KMS-11 (cell line): ENCODE data around the gene GABRR2.

ENCODE experiments used
- H2AFZ ChIP-seq: fragments of 200-600 bp; sonication (generic); 2 replicates; pipeline ENCODE4 v1.6.1; 2016; ENCODE audit warnings: antibody characterized with exemption, mixed run types, low read depth
- H3K27ac ChIP-seq: fragments of 200-600 bp; sonication (generic); 2 replicates; pipeline ENCODE4 v1.6.1; 2016; ENCODE audit warnings: mild to moderate bottlenecking, mixed run types
- H3K27me3 ChIP-seq: fragments of 200-600 bp; sonication (generic); 2 replicates; pipeline ENCODE4 v1.6.1; 2017; ENCODE audit warnings: mild to moderate bottlenecking, low read depth, mixed run types, moderate library complexity; ENCODE audit not compliant: insufficient read depth
- H3K36me3 ChIP-seq: fragments of 200-600 bp; sonication (generic); 2 replicates; pipeline ENCODE4 v1.6.1; 2017; ENCODE audit warnings: mild to moderate bottlenecking, mixed run types; ENCODE audit not compliant: insufficient read depth
- H3K4me1 ChIP-seq: fragments of 200-600 bp; sonication (generic); 2 replicates; pipeline ENCODE4 v1.6.1; 2016; ENCODE audit warnings: mild to moderate bottlenecking, low read depth, mixed run types; ENCODE audit not compliant: poor library complexity, severe bottlenecking
- H3K4me2 ChIP-seq: fragments of 200-600 bp; sonication (generic); 2 replicates; pipeline ENCODE4 v1.7.0; 2016; ENCODE audit warnings: mild to moderate bottlenecking, mixed run types
- H3K4me3 ChIP-seq: fragments of 200-600 bp; sonication (generic); IDR thresholded peaks from 2 replicates; pipeline ENCODE4 v1.6.1; 2017; ENCODE audit warnings: low read depth, low read length, mixed read lengths; ENCODE audit not compliant: insufficient read depth
- H3K79me2 ChIP-seq: fragments of 200-600 bp; sonication (generic); 2 replicates; pipeline ENCODE4 v1.6.1; 2016; ENCODE audit warnings: low read depth, mixed run types; ENCODE audit not compliant: insufficient read depth
- H3K9ac ChIP-seq: fragments of 200-600 bp; sonication (generic); 2 replicates; pipeline ENCODE4 v1.6.1; 2016; ENCODE audit warnings: mild to moderate bottlenecking, mixed run types
- H4K20me1 ChIP-seq: fragments of 200-600 bp; sonication (generic); 2 replicates; pipeline ENCODE4 v1.6.1; 2016; ENCODE audit warnings: mild to moderate bottlenecking, mixed run types; ENCODE audit not compliant: insufficient read depth
- TF ChIP-seq, protein P1 (sequence below): fragments of 200-600 bp; sonication (generic); conservative IDR thresholded peaks from 2 replicates; pipeline ENCODE4 v1.6.1; 2017; ENCODE audit warnings: low read depth, mild to moderate bottlenecking, antibody characterized with exemption, low read length, moderate library complexity, mixed read lengths

GABRR2 gene

GRCh38 chr6:89315249-89315885 lies at the start of gene GABRR2:
TSS of gene GABRR2 (minus strand) at chr6:89315299. CDS start at chr6:89315165, 134 bp downstream.
- H3K79me2 ChIP-seq = no peaks in the 10 kb centered on the region
- H3K4me2 ChIP-seq = no peak within 1 kb of the TSS
- H3K36me3 ChIP-seq = no peaks in the 10 kb centered on the region
- no peaks in the 10 kb centered on the region for H4K20me1 ChIP-seq
- no peaks in the 10 kb centered on the region for H3K27me3 ChIP-seq
- H3K4me1 ChIP-seq = no peaks in the 10 kb centered on the region
- H3K9ac ChIP-seq = no peak within 1 kb of the TSS
- no peak within 1 kb of the TSS for H2AFZ ChIP-seq
- H3K4me3 ChIP-seq = no peak within 1 kb of the TSS
- TF ChIP-seq, protein P1, sequence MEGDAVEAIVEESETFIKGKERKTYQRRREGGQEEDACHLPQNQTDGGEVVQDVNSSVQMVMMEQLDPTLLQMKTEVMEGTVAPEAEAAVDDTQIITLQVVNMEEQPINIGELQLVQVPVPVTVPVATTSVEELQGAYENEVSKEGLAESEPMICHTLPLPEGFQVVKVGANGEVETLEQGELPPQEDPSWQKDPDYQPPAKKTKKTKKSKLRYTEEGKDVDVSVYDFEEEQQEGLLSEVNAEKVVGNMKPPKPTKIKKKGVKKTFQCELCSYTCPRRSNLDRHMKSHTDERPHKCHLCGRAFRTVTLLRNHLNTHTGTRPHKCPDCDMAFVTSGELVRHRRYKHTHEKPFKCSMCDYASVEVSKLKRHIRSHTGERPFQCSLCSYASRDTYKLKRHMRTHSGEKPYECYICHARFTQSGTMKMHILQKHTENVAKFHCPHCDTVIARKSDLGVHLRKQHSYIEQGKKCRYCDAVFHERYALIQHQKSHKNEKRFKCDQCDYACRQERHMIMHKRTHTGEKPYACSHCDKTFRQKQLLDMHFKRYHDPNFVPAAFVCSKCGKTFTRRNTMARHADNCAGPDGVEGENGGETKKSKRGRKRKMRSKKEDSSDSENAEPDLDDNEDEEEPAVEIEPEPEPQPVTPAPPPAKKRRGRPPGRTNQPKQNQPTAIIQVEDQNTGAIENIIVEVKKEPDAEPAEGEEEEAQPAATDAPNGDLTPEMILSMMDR = no peak
- no peak within 1 kb of the TSS for H3K27ac ChIP-seq

GRCh38 chr6:89364586-89364985 lies 49.5 kb upstream of the GABRR2 start:
- no peaks in the 10 kb centered on the region for H3K36me3 ChIP-seq
- H4K20me1 ChIP-seq = no peaks in the 10 kb centered on the region
- no peak overlapping the region for H2AFZ ChIP-seq
- H3K27me3 ChIP-seq = no peaks in the 10 kb centered on the region
- no peak overlapping the region for H3K4me2 ChIP-seq
- H3K79me2 ChIP-seq = no peaks in the 10 kb centered on the region
- H3K4me3 ChIP-seq = no peak overlapping the region
- TF ChIP-seq, protein P1 = no peak
- H3K27ac ChIP-seq = no peak overlapping the region
- no peak overlapping the region for H3K9ac ChIP-seq
- peaks cover 72% of the 10 kb centered on the region for H3K4me1 ChIP-seq

GRCh38 chr6:89361171-89361570 lies 46.1 kb upstream of the GABRR2 start:
- Histone ChIP-seq H3K79me2 (no peaks in the 10 kb centered on the region), H3K4me2 (peak overlapping the region; percentile 40), H3K4me1 (peaks cover 80% of the 10 kb centered on the region), H3K9ac (no peak overlapping the region), H3K36me3 (no peaks in the 10 kb centered on the region), H3K27me3 (no peaks in the 10 kb centered on the region), H4K20me1 (no peaks in the 10 kb centered on the region), H3K4me3 (no peak overlapping the region), H2AFZ (no peak overlapping the region; the same call in 1 of the 2 replicates), H3K27ac (peak overlapping the region; percentile 26; the same call in 1 of the 2 replicates)
- TF ChIP-seq, protein P1 = no peak

DNA sequence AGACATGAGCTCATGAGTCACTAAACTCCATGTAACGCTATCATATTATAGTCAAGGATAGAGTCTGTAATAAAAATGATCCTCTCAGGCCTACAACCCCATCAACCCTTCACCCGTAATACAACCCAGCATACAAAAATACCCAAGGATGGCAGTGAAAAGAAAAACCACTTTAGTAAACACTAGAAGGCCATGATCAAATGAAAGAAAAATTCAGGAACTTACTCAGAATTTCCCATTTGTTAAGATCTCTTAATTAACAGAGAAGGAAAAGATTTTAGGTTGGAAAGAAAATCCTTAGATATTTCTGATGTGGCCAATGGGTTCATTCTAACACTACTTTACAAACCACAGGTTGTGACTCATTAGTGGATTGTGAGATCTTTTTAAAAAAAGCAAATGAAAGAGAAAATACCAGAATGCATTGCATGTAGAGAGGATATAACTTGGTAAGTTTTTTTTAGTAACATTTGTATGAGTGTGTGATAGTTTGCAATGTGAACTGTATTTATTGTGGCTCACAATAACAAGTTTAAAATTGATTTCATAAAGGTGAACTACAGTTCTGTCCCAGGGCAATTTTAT lies 45.4 kb upstream of the GABRR2 start:
- Histone ChIP-seq H4K20me1 (no peaks in the 10 kb centered on the region), H3K36me3 (no peaks in the 10 kb centered on the region), H2AFZ (no peak overlapping the region; the same call in 1 of the 2 replicates), H3K4me3 (no peak overlapping the region), H3K79me2 (no peaks in the 10 kb centered on the region), H3K27me3 (no peaks in the 10 kb centered on the region), H3K27ac (peak overlapping the region; percentile 26), H3K4me2 (peak overlapping the region; percentile 40), H3K9ac (no peak overlapping the region), H3K4me1 (peaks cover 80% of the 10 kb centered on the region)
- TF ChIP-seq, protein P1 = no peak
